DOHH2 (cell line): ENCODE measurements around the gene PATL2.

Experiments used
- H3F3A ChIP-seq: fragments of 200-600 bp; sonication (generic), shearing (Covaris generic); 2 replicates; pipeline ENCODE4 v1.6.0; 2016; ENCODE audit warnings: antibody characterized with exemption, mild to moderate bottlenecking; ENCODE audit not compliant: control insufficient read depth, insufficient read depth
- H3K27ac ChIP-seq: fragments of 200-600 bp; sonication (generic); 2 replicates; pipeline ENCODE4 v1.5.1; 2014; ENCODE audit warnings: low read depth, mild to moderate bottlenecking, low read length, moderate library complexity
- H3K27me3 ChIP-seq: fragments of 200-600 bp; sonication (generic); 2 replicates; pipeline ENCODE4 v1.6.1; 2014; ENCODE audit warnings: mild to moderate bottlenecking, low read length, mixed read lengths; ENCODE audit not compliant: control insufficient read depth
- H3K36me3 ChIP-seq: fragments of 200-600 bp; sonication (generic); 2 replicates; pipeline ENCODE4 v1.6.1; 2014; ENCODE audit warnings: mild to moderate bottlenecking, low read length, moderate library complexity, mixed read lengths; ENCODE audit not compliant: control insufficient read depth
- H3K4me1 ChIP-seq: fragments of 200-600 bp; sonication (generic); 2 replicates; pipeline ENCODE4 v1.6.1; 2014; ENCODE audit warnings: mild to moderate bottlenecking, low read length, mixed read lengths; ENCODE audit not compliant: control insufficient read depth
- H3K4me2 ChIP-seq: fragments of 200-600 bp; sonication (generic); 2 replicates; pipeline ENCODE4 v1.6.0; 2014; ENCODE audit warnings: mild to moderate bottlenecking, low read length, moderate library complexity
- H3K4me3 ChIP-seq: fragments of 200-600 bp; sonication (generic); 2 replicates; pipeline ENCODE4 v1.5.1; 2014; ENCODE audit warnings: mild to moderate bottlenecking, low read length, mixed read lengths
- H3K79me2 ChIP-seq: fragments of 200-600 bp; sonication (generic); 2 replicates; pipeline ENCODE4 v1.6.1; 2014; ENCODE audit warnings: mild to moderate bottlenecking, low read length, mixed read lengths; ENCODE audit not compliant: control insufficient read depth
- H3K9me2 ChIP-seq: fragments of 200-600 bp; sonication (generic); replicated peaks from 2 replicates; pipeline ENCODE4 v1.6.1; 2014; ENCODE audit warnings: mild to moderate bottlenecking, low read length, mixed read lengths; ENCODE audit not compliant: control insufficient read depth
- H3K9me3 ChIP-seq: fragments of 200-600 bp; sonication (generic); 2 replicates; pipeline ENCODE4 v1.6.1; 2014; ENCODE audit warnings: antibody characterized with exemption, low read length, mixed read lengths; ENCODE audit not compliant: control insufficient read depth, insufficient read depth
- H4K20me1 ChIP-seq: fragments of 200-600 bp; sonication (generic); 2 replicates; pipeline ENCODE4 v1.6.0; 2014; ENCODE audit warnings: low read depth, mild to moderate bottlenecking, antibody characterized with exemption, low read length, moderate library complexity; ENCODE audit not compliant: control insufficient read depth, insufficient read depth
- EZH2phosphoT487 ChIP-seq: fragments of 200-600 bp; sonication (generic); IDR thresholded peaks from 2 replicates; pipeline ENCODE4 v1.6.1; 2017; ENCODE audit warnings: borderline replicate concordance, mild to moderate bottlenecking, antibody characterized with exemption, low read length, moderate library complexity, mixed read lengths
- TF ChIP-seq, protein P1 (sequence below): fragments of 200-600 bp; sonication (generic); IDR thresholded peaks from one replicate; pipeline ENCODE4 v1.5.1; 2014; ENCODE audit warnings: antibody characterized with exemption, mild to moderate bottlenecking, low read depth, low read length; ENCODE audit not compliant: poor library complexity, severe bottlenecking

Gene PATL2

DNA sequence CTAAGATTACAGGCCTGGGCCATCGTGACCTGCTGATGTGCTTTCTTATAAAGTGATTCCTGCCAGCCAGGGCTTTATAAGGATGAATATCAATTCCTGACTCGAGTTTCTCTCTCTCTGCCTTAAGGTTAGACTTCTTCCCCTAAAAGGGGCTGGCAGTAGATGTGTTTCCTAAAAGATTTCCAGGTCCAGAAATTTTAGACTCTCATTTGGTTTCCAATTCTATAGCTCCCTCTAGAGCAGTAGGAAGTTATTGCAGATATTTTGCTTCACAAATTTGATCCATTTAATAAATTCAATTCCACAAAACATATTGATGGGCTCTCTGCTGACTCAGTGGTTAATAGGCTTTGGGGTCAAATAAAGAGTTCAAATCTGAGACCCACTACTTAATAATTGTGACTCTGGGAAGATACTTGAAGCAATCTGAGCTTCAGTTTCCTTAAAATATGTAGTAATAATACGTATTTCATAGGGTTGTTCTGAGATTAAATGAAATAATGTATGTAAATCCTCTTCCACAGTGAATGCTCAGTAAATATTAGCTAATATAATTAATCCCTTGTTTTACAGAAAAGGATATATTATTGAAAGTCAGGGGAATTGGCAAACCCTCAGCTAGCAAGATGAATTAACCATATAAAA is 27.3 kb upstream of the PATL2 start:
- peaks cover 14% of the 10 kb centered on the region; the same call in 1 of the 2 replicates for H3F3A ChIP-seq
- no peaks in the 10 kb centered on the region for H3K27me3 ChIP-seq
- H3K4me2 ChIP-seq = no peak overlapping the region
- H3K4me1 ChIP-seq = peaks cover 21% of the 10 kb centered on the region
- no peaks in the 10 kb centered on the region for H3K79me2 ChIP-seq
- no peaks in the 10 kb centered on the region for H3K9me3 ChIP-seq
- H3K36me3 ChIP-seq = no peaks in the 10 kb centered on the region
- no peak overlapping the region for H3K27ac ChIP-seq
- H4K20me1 ChIP-seq = no peaks in the 10 kb centered on the region
- no peak overlapping the region for H3K4me3 ChIP-seq
- no peaks in the 10 kb centered on the region for H3K9me2 ChIP-seq
- TF ChIP-seq, protein P1, sequence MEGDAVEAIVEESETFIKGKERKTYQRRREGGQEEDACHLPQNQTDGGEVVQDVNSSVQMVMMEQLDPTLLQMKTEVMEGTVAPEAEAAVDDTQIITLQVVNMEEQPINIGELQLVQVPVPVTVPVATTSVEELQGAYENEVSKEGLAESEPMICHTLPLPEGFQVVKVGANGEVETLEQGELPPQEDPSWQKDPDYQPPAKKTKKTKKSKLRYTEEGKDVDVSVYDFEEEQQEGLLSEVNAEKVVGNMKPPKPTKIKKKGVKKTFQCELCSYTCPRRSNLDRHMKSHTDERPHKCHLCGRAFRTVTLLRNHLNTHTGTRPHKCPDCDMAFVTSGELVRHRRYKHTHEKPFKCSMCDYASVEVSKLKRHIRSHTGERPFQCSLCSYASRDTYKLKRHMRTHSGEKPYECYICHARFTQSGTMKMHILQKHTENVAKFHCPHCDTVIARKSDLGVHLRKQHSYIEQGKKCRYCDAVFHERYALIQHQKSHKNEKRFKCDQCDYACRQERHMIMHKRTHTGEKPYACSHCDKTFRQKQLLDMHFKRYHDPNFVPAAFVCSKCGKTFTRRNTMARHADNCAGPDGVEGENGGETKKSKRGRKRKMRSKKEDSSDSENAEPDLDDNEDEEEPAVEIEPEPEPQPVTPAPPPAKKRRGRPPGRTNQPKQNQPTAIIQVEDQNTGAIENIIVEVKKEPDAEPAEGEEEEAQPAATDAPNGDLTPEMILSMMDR = peak; percentile 79
- TF ChIP-seq EZH2phosphoT487 = no peak

DNA sequence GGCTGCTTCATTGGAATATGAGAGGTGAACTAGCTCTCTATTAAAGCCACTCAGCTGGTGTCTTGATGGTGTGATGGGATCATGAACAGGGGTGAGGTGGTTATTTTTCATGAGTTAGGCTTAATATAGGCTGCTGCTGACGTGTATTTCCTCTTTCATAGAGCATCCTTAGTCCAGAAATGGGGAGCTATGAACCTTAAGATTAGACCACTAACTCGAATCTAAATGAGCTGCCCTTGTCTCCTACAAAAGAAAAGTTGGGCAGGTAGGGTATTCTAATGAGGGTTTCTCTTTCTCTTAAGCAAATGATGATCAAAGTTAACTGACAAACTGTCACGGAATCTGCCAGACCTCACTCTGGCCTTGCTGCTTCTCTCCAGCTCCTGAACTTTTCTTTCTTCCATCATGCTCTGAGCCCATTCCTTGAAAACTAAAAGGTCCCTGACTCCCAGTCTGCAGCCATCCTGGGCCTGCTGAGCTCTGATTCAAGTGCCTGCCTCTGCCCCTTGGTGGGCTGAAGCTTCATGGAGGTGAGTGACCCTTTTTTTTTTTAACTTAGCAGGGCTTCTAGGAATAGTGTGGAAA is 25.1 kb upstream of the PATL2 start, which contains the start of gene TRIM69:
TSS of gene TRIM69 (plus strand) at position 348 of the 585 bp plus-strand sequence. CDS start at position 525, 177 bp downstream.
- no peaks in the 10 kb centered on the region for H3K79me2 ChIP-seq
- no peaks in the 10 kb centered on the region for H4K20me1 ChIP-seq
- peaks cover 21% of the 10 kb centered on the region for H3K4me1 ChIP-seq
- H3K9me3 ChIP-seq = no peaks in the 10 kb centered on the region
- H3K36me3 ChIP-seq = peaks cover 12% of the 10 kb centered on the region
- H3K27ac ChIP-seq = no peak within 1 kb of the TSS
- no peaks in the 10 kb centered on the region for H3K9me2 ChIP-seq
- peaks cover 14% of the 10 kb centered on the region; the same call in 1 of the 2 replicates for H3F3A ChIP-seq
- H3K4me3 ChIP-seq = peak within 1 kb of the TSS; percentile 31
- peak within 1 kb of the TSS; percentile 38 for H3K4me2 ChIP-seq
- no peaks in the 10 kb centered on the region for H3K27me3 ChIP-seq
- no peak for TF ChIP-seq EZH2phosphoT487

DNA sequence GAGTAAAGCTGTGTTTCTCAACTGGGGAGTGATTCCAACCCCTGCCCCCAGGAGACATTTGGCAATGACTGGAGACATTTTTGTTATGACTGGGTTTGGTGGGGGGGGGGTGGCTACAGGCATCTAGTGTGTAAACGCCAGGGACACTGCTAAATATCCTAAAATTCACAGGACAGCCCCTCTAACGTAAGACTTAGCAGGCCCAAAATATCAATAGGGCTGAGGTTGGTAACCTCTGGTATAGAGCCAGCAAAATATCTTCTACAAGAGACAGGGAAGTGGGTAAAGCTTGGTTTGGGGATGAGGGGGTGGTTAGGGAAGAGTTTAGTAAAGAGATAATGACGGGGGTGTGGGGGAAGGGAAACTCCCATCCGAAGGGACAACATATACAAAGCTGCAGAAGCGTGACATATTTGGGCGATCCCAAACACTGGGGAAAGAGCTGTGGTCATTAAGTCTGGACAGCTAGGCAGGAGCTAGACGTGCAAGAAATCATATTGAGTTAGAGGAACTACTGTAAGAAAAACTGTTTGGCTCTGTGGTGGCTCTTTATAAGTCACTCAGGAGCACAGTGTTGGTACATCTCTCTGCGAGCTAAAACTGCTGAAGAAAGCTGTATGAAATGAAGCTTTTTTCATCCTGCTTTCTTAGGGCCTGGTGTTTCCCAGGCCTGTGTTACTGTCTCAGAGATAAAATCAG is 24.5 kb upstream of the PATL2 start:
- Histone ChIP-seq H3K9me2 (no peaks in the 10 kb centered on the region), H3K79me2 (peaks cover under 1% of the 10 kb centered on the region), H3K27me3 (no peaks in the 10 kb centered on the region), H3K4me1 (peaks cover 23% of the 10 kb centered on the region), H3K4me2 (peak overlapping the region; percentile 38), H3K27ac (no peak overlapping the region), H4K20me1 (no peaks in the 10 kb centered on the region), H3K36me3 (peaks cover 12% of the 10 kb centered on the region), H3K4me3 (peak overlapping the region; percentile 31), H3K9me3 (no peaks in the 10 kb centered on the region), H3F3A (peaks cover 14% of the 10 kb centered on the region; the same call in 1 of the 2 replicates)
- TF ChIP-seq, protein P1 = no peak
- TF ChIP-seq EZH2phosphoT487 = no peak
